ENCODE data around the gene CNOT1.

CNOT1 gene

GRCh38 chr16:58498341-58499091 lies 131.1 kb downstream of the CNOT1 start:
- H3K4me3 ChIP-seq (ENCODE audit: low read depth, low read length) = no peak overlapping the region
- no peak for DNase-seq (ENCODE audit: low read depth)
- TF ChIP-seq MYC (IDR thresholded peaks at IDR 0.05; ENCODE audit: low read depth, low read length) (no peak), MAX (IDR thresholded peaks at IDR 0.05; ENCODE audit: low read depth, low read length) (no peak), CTCF (IDR thresholded peaks at IDR 0.05; ENCODE audit: low read depth, low read length) (no peak), POLR2A (IDR thresholded peaks at IDR 0.05; ENCODE audit: extremely low read depth, insufficient read length) (no peak)

- TF ChIP-seq MYC (IDR thresholded peaks at IDR 0.05; ENCODE audit: low read depth, low read length) (no peak), MAX (IDR thresholded peaks at IDR 0.05; ENCODE audit: low read depth, low read length) (no peak), CTCF (IDR thresholded peaks at IDR 0.05; ENCODE audit: low read depth, low read length) (no peak), POLR2A (IDR thresholded peaks at IDR 0.05; ENCODE audit: extremely low read depth, insufficient read length) (no peak)
- no peak for DNase-seq (ENCODE audit: low read depth)
- H3K4me3 ChIP-seq (ENCODE audit: low read depth, low read length) = no peak overlapping the region
These were observed 131.7 kb downstream of the CNOT1 start for GRCh38 chr16:58497935-58498334.

- H3K4me3 ChIP-seq (ENCODE audit: low read depth, low read length) = no peak overlapping the region
- no peak for TF ChIP-seq CTCF (IDR thresholded peaks at IDR 0.05; ENCODE audit: low read depth, low read length)
- no peak for TF ChIP-seq POLR2A (IDR thresholded peaks at IDR 0.05; ENCODE audit: extremely low read depth, insufficient read length)
- no peak for TF ChIP-seq MYC (IDR thresholded peaks at IDR 0.05; ENCODE audit: low read depth, low read length)
- no peak for TF ChIP-seq MAX (IDR thresholded peaks at IDR 0.05; ENCODE audit: low read depth, low read length)
- no peak for DNase-seq (ENCODE audit: low read depth)
These were observed 132.2 kb downstream of the CNOT1 start for GRCh38 chr16:58497468-58497867.

- TF ChIP-seq POLR2A (IDR thresholded peaks at IDR 0.05; ENCODE audit: extremely low read depth, insufficient read length) (no peak), CTCF (IDR thresholded peaks at IDR 0.05; ENCODE audit: low read depth, low read length) (no peak), MYC (IDR thresholded peaks at IDR 0.05; ENCODE audit: low read depth, low read length) (no peak), MAX (IDR thresholded peaks at IDR 0.05; ENCODE audit: low read depth, low read length) (no peak)
- no peak overlapping the region for H3K4me3 ChIP-seq (ENCODE audit: low read depth, low read length)
- no peak for DNase-seq (ENCODE audit: low read depth)
These were observed 133.9 kb downstream of the CNOT1 start for GRCh38 chr16:58495521-58496331.

GRCh38 chr16:58494981-58495520 lies 134.6 kb downstream of the CNOT1 start:
- DNase-seq (ENCODE audit: low read depth) = peak; percentile 71
- TF ChIP-seq CTCF (IDR thresholded peaks at IDR 0.05; ENCODE audit: low read depth, low read length) (peak; percentile 64), MYC (IDR thresholded peaks at IDR 0.05; ENCODE audit: low read depth, low read length) (no peak)
- no peak overlapping the region for H3K4me3 ChIP-seq (ENCODE audit: low read depth, low read length)

Measured in NB4 (cell line).